ENCODE measurements around the gene TEAD4.

The TEAD4 gene

DNA sequence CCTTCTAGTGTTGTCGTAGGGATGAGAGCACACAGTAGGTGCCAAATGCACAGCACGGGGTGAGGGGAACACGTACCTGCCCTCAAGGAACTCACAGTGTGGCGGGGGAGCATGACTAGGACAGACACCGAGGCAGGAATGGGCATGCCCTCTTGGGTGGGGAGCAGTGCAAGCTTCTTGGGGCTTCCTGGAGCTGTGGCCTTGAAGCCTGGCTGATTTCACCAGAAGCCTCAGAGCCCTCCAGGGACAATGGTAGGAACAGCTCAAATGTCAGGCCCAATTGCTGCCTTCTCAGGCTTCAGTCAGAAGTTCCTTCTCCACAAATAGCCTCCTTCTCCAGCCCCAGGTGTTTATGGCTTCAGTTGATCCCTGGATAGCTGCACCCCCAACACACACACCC is 43.4 kb downstream of the TEAD4 start:
- no peak for TF ChIP-seq EZH2 (IDR thresholded peaks at IDR 0.05; ENCODE audit: borderline replicate concordance, low read depth, low read length, severe bottlenecking)
- TF ChIP-seq, protein P1, sequence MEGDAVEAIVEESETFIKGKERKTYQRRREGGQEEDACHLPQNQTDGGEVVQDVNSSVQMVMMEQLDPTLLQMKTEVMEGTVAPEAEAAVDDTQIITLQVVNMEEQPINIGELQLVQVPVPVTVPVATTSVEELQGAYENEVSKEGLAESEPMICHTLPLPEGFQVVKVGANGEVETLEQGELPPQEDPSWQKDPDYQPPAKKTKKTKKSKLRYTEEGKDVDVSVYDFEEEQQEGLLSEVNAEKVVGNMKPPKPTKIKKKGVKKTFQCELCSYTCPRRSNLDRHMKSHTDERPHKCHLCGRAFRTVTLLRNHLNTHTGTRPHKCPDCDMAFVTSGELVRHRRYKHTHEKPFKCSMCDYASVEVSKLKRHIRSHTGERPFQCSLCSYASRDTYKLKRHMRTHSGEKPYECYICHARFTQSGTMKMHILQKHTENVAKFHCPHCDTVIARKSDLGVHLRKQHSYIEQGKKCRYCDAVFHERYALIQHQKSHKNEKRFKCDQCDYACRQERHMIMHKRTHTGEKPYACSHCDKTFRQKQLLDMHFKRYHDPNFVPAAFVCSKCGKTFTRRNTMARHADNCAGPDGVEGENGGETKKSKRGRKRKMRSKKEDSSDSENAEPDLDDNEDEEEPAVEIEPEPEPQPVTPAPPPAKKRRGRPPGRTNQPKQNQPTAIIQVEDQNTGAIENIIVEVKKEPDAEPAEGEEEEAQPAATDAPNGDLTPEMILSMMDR (IDR thresholded peaks at IDR 0.05; ENCODE audit: borderline replicate concordance, extremely low read depth, low read length, poor library complexity, severe bottlenecking) = no peak
- H3K9ac ChIP-seq (ENCODE audit: low read depth, low read length) = no peak overlapping the region
- H3K79me2 ChIP-seq (ENCODE audit: insufficient read depth, low read length) = no peaks in the 10 kb centered on the region
- H3K4me2 ChIP-seq (ENCODE audit: insufficient read depth, low read length) = no peak overlapping the region
- no peak for DNase-seq
- no peaks in the 10 kb centered on the region for H3K9me3 ChIP-seq (ENCODE audit: insufficient read depth, low read length, severe bottlenecking)
- no peak overlapping the region for H2AFZ ChIP-seq (ENCODE audit: low read depth, low read length)
- H3K36me3 ChIP-seq (ENCODE audit: insufficient read depth, low read length) = no peaks in the 10 kb centered on the region
- H4K20me1 ChIP-seq (ENCODE audit: insufficient read depth, low read length) = no peaks in the 10 kb centered on the region; the same call in 1 of the 2 replicates
- no peak overlapping the region for H3K4me3 ChIP-seq (ENCODE audit: low read depth in 1 of 2, low read length in 2 of 2)
- no peak for ATAC-seq (ENCODE audit: insufficient read depth, low read depth)
- peaks cover 14% of the 10 kb centered on the region for H3K27me3 ChIP-seq (ENCODE audit: insufficient read depth, low read length, poor library complexity)
- H3K27ac ChIP-seq (ENCODE audit: low read length) = no peak overlapping the region
- no peaks in the 10 kb centered on the region for H3K4me1 ChIP-seq (ENCODE audit: insufficient read depth, low read length)

DNA sequence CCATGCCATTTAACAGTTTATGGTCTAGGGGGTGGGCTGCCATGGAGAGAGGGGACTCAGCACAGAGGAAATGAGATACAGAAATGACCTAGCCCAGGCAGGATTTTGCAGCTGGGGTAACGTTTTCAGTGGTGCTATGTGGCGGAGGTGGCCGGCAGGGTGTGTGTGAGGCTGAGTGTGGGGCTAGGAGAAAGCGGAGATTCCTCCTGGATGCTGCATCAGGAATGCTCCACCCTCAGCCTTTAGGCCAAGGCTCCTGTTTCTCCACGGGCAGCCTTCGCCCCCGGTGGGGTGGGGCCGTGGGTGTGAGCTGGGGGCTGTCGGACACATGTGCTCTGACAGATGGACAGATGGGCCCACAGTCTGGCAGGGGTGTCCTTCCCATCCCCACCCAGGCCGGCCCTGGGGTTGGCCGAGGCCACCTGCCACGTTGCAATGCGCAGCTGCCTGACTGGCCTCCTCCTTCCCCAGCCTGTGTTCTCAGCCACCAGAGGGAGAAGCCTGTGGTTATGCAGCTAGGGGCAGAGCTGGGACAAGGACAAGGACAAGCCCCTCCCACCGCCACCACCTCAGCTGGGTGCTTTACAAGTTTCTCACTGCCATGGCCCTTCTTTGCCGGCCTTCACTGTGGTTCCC is 44.3 kb downstream of the TEAD4 start:
- Histone ChIP-seq H3K4me2 (ENCODE audit: insufficient read depth, low read length) (no peak overlapping the region), H3K27ac (ENCODE audit: low read length) (no peak overlapping the region), H3K4me3 (ENCODE audit: low read depth in 1 of 2, low read length in 2 of 2) (no peak overlapping the region), H2AFZ (ENCODE audit: low read depth, low read length) (no peak overlapping the region), H4K20me1 (ENCODE audit: insufficient read depth, low read length) (no peaks in the 10 kb centered on the region; the same call in 1 of the 2 replicates), H3K27me3 (ENCODE audit: insufficient read depth, low read length, poor library complexity) (peaks cover 14% of the 10 kb centered on the region), H3K79me2 (ENCODE audit: insufficient read depth, low read length) (no peaks in the 10 kb centered on the region), H3K9me3 (ENCODE audit: insufficient read depth, low read length, severe bottlenecking) (no peaks in the 10 kb centered on the region), H3K4me1 (ENCODE audit: insufficient read depth, low read length) (no peaks in the 10 kb centered on the region), H3K36me3 (ENCODE audit: insufficient read depth, low read length) (no peaks in the 10 kb centered on the region), H3K9ac (ENCODE audit: low read depth, low read length) (no peak overlapping the region)
- TF ChIP-seq EZH2 (IDR thresholded peaks at IDR 0.05; ENCODE audit: borderline replicate concordance, low read depth, low read length, severe bottlenecking) = no peak
- TF ChIP-seq, protein P1 (IDR thresholded peaks at IDR 0.05; ENCODE audit: borderline replicate concordance, extremely low read depth, low read length, poor library complexity, severe bottlenecking) = no peak
- DNase-seq (no peak), ATAC-seq (ENCODE audit: insufficient read depth, low read depth) (no peak)

DNA sequence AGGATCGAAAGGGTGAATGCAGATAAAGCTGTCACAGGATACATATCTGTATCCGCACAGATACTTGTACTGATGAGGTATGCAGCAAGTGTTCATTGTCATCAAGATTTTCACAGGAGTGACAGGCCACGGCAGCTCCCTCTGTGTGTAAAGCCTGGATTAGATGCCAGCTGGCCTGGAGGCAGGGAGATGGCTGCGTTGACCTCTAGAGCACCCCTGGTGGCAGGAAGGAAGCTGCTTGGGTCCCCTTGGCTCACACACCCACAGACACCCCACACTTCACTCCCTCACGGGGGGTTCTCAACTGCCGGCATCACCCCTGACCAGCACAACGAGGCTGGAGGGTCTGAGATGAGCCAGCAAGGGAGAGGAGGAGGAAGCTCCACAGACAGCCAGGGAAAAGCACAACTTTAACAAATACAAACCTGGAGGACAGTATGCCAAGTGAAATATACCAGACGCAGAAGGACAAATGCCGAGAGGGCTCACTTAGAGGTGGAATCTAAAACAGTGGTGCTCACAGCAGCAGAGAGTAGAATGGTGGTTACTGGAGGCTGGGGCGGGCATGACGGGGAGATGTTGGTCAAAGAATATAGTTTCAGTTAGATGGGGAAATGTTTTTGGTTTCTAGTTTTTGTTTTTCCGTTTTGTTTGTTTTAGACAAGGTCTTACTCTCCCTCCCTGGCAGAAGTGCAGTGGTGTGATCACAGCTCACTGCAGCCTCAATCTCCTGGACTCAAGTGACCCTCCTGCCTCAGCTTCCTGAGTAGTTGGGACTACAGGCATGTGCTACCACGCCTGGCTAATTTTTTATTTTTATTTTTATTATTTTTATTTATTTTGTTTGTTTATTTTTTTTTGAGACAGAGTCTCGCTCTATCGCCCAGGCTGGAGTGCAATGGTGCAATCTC is 45.7 kb downstream of the TEAD4 start:
- Histone ChIP-seq H3K79me2 (ENCODE audit: insufficient read depth, low read length) (no peaks in the 10 kb centered on the region), H2AFZ (ENCODE audit: low read depth, low read length) (no peak overlapping the region), H3K4me1 (ENCODE audit: insufficient read depth, low read length) (no peaks in the 10 kb centered on the region), H3K27me3 (ENCODE audit: insufficient read depth, low read length, poor library complexity) (peaks cover 14% of the 10 kb centered on the region), H3K9me3 (ENCODE audit: insufficient read depth, low read length, severe bottlenecking) (no peaks in the 10 kb centered on the region), H4K20me1 (ENCODE audit: insufficient read depth, low read length) (no peaks in the 10 kb centered on the region; the same call in 1 of the 2 replicates), H3K36me3 (ENCODE audit: insufficient read depth, low read length) (no peaks in the 10 kb centered on the region), H3K4me3 (ENCODE audit: low read depth in 1 of 2, low read length in 2 of 2) (no peak overlapping the region), H3K27ac (ENCODE audit: low read length) (no peak overlapping the region), H3K4me2 (ENCODE audit: insufficient read depth, low read length) (no peak overlapping the region), H3K9ac (ENCODE audit: low read depth, low read length) (no peak overlapping the region)
- ATAC-seq (ENCODE audit: insufficient read depth, low read depth) (no peak; the same call in 2 of the 3 replicates), DNase-seq (no peak)
- TF ChIP-seq, protein P1 (IDR thresholded peaks at IDR 0.05; ENCODE audit: borderline replicate concordance, extremely low read depth, low read length, poor library complexity, severe bottlenecking) = peak; percentile 38
- TF ChIP-seq EZH2 (IDR thresholded peaks at IDR 0.05; ENCODE audit: borderline replicate concordance, low read depth, low read length, severe bottlenecking) = no peak
